HG02610 (cell line): Measurements from ENCODE around the gene OTUD7B.
"Not testable (repeated sequence)": the region's sequence is repeated elsewhere in the genome, so short reads cannot be mapped to it uniquely, and the experiment has no call there.

Experiments
- ATAC-seq: cut with Tn5 transposase; IDR thresholded peaks from one replicate; pipeline ENCODE4 v1.9.1; 2021; ENCODE audit warnings: mild to moderate bottlenecking, moderate library complexity; ENCODE audit not compliant: unreplicated experiment

Gene OTUD7B

DNA sequence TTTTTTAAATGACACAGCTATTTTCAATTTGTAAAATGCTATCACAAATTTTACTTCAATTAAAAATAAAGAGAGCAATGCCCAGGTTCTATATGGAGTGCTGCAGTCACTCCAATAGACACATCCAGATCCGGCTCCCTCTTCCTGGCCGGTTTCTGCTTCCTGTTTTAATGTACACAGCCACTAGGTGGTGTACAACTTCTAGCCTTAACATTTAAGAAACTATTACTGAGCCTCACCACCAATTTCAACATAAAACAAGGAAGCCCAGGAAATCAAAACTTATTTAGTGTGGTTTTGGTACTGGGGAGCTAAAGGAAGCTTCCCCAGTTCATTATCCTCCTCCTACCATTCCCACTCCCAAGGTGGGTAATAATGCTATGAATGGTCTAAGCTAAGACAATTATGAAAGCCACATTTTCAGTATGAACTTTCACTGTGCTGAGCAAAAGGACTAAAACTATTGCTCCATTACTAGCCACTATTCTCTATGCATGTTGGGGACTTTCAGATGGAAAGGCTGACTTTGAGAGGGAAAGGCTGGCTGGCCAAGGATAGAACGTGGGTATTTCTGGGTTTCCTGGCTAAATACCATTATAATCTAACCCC is 48.4 kb downstream of the OTUD7B start:
- ATAC-seq, result no peak

- not testable (repeated sequence) for ATAC-seq
These were observed 53.0 kb downstream of the OTUD7B start for GRCh38 chr1:149957548-149957947.

DNA sequence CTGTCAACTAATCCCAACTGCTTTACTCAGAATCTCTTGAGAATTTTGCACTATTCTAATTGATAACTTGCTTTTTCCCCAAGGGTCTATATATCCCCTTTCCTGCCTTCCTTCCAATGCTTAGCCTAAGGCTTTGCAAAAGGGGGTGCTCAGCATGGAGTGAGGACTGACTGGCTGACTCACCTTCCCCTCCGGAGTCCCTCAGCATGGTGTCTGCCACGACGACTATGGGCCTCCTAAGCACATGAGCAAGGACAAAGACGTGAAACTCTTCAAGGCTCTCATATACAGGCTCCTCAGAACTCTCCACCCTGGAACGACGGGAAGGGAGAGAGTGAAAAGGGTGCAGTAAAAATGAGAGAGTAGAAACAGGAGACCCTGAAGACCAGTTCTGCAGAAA is 60.6 kb downstream of the OTUD7B start:
- ATAC-seq, result no peak

DNA sequence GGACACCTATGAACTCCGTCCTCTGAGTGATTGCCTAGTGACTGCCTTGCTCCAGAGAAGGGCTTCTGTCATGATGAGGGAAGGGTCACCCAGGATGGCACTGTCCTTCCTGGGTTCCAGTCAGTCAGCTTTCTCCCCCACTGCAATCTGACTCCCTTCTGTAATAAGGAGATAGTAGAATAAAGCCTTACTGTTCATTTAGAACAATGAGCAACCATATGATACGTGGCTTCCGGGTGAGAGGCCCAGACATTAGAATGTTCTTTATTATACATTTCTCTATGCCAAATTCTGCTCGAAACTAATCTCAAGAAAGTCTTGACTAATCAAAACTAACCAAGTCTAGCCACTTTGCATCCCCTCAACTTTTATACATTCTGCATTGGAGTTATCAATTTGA is 65.3 kb downstream of the OTUD7B start:
- ATAC-seq, result no peak

DNA sequence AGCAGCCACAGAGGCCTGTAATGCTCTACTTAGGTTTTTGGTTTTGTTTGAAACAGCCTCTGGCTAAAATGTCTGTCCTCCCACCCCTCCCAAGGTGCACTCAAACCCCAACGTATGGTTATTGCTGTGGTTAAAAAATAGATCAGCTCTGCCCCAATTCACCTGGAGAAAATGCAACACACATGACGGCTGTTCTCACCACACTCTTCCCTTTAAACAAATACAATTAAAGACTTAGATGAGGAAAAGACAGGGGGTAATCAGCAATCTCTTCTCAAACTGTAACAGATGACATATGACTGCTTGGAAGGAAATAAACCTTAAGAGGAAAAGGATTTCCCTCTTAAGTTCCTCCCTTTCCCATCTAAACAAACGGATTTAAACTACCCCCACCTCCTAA is 67.6 kb downstream of the OTUD7B start:
- ATAC-seq, result no peak

DNA sequence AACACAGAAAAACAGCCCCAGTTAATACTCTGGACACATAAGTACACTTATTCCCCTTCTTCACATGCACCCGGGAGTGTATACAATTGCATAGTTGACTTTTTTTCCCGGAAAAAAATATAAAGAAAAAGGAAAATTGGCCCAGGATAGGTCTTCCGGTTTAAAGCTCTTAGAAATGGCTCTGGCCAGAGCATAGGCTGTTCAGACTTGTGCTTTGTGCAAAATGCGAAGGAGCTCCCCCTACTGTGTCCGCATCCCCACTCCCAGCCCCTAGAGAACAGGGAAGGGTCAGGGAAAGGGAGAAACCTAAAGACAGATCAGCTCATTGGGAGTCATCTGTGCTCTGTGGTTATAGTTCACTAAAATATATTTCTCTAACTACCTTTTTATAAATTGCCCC is 68.3 kb downstream of the OTUD7B start:
- no peak for ATAC-seq

- ATAC-seq, result no peak
These were observed 70.1 kb downstream of the OTUD7B start for GRCh38 chr1:149940427-149940826.

GRCh38 chr1:149938668-149939003 is 71.9 kb downstream of the OTUD7B start:
- ATAC-seq, result not testable (repeated sequence)

DNA sequence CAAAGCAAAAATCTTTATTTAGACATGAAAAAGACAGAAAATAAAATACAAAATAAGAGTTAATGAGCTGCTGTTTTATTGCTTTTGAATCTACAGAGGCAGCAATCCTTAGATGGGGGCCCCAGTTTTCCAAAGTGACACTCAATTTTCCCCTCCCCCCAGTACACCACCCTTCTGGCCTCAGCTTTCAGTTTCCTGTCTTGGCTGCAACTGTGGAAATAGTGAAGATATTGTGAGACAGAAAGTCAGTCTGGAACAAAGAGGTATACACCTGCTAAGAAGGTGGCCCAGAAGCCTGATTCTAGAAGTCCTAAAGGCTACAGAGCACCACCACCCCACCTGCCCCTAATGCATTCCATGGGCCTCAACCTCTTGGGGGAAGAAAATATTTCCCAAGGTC is 72.8 kb downstream of the OTUD7B start:
- ATAC-seq, result no peak

- no peak for ATAC-seq
These were observed 73.4 kb downstream of the OTUD7B start for GRCh38 chr1:149936992-149937705.

DNA sequence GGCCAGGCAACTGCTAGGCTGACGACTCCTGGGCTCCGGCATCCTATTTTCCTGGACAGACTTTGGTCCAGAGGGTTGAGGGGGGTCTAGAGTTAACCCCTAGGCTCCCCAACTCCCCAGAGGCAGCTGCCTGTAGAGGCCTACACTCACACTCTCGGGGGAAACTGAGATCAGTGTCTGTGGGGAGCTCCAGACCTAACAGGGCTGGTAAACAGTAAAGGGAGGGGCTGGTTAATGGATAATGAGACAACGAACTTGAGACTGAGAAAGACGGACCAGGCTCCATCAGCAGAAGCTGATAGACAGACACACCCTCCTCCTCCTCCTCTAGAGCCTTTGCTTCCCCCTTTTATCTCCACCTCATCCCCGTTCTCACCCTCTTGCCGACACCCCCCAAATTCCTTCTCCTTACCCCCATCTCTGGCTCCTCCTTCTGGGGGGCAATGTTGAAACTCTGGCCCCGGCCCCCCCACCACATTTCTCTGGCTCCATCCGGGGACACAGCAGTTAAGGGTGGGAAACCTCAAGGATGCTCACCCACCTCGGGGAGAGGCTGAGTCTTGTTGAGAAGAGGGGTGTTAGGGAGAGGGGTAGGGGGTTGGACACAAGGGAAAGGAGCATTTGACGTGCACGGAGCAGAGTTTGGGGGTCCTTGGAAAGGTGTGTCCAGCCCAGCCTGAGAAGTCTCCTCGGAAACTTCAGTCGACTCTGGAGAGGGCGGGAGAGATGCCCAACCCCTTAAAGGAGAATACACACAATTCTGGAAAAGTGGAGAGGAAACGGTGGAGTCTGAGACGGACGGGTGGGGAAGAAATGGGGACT is 74.1 kb downstream of the OTUD7B start, which contains the start of gene MTMR11:
Gene MTMR11 (minus strand): TSS at position 710 of the 822 bp plus-strand sequence. CDS start 232 bp downstream, at position 478.
- ATAC-seq, result no peak

DNA sequence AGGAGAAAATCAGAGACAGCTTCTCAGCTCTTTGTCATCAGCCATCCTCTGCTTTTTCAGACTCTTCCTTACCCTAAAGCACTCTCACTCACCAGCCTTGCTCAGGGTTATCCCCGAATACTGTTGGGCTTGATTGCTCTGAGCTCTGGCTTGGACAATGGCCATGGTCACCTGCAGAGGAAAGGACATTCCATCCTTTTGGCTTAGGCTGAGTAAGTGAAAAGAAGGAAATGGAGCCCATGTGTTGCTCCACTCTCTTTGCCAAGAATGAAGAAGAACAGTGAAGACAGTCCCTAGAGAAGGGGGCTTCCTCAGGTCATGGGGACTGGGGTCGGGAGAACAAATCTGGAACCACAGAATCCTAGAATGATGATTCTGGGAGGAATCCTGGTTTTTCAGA is 76.2 kb downstream of the OTUD7B start:
- no peak for ATAC-seq

DNA sequence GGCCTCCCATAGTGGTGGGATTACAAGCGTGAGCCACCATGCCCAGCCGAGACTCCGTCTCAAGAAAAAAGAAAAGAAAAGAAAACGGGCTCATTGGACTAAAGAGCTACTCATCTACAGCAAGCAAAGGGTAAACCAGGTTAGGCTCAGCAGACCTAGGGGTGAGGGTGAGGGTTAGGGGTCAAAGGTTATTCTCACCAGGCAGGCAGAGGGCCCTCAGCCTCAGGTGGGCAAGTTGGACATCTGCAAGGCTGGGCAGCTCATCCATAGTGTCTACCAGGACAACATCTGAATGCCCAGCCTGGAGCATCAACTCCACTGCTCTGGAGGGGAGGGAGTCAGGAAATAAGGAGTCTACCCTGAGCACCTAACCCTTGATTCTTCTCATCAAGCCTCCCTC is 77.3 kb downstream of the OTUD7B start:
- ATAC-seq, result no peak

GRCh38 chr1:149932474-149932873 is 78.1 kb downstream of the OTUD7B start:
- no peak for ATAC-seq

GRCh38 chr1:149931212-149931790 is 79.2 kb downstream of the OTUD7B start:
- ATAC-seq, result no peak

DNA sequence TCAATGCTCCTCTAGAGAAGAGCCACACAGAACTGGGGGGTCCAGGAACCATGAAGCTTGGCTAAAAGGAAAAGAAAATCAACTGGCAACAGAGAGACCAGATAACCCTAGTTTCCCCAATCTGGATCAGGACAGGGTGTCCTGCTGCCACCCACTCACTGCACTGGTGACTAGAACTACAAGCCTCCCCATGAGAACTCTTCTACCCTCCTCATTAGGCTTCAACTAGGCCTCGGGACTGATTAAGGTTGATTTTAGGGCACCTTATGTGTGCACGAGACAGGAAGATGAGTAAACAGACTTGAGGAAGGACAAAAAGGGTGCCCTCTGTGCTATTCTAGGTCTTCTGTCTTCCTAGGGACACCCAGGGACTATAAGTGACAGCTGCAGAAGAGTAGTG is 80.7 kb downstream of the OTUD7B start:
- ATAC-seq, result no peak

- ATAC-seq, result no peak
These were observed 82.2 kb downstream of the OTUD7B start for GRCh38 chr1:149928401-149928724.

- peak; percentile 94 for ATAC-seq
These were observed 82.7 kb downstream of the OTUD7B start, which contains the start of gene SF3B4 for GRCh38 chr1:149927563-149928400. Gene SF3B4 (minus strand): TSS chr1:149927803. CDS start chr1:149927759, 44 bp downstream.

- no peak for ATAC-seq
These were observed 83.4 kb downstream of the OTUD7B start for GRCh38 chr1:149927056-149927562.

- ATAC-seq, result no peak
These were observed 84.2 kb downstream of the OTUD7B start for GRCh38 chr1:149926296-149926695.
